ENCODE data around the gene SLC2A10.
A peak's percentile ranks its signal among the peaks of the same experiment; 100 is the strongest.

The SLC2A10 gene

DNA sequence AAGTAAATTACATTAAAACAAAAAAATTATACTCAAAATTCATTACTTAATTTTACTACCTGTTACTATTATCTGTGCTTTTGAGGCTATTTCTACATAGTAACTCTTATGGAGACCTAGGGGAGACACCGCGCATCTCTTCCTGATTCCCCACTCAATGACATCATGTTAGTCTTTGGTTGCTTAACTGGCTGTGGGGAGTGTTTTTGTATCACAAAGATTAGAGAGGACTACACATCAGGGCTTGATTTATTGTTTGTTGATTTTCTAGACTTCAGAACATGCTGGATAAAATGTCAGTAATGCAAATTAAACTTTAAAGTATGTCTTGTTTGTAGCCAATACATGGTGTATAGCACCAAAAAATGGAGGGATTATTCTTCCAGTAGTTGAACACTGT lies 26.0 kb downstream of the SLC2A10 start:
- DNase-seq (ENCODE audit: low spot score) = no peak

- DNase-seq (ENCODE audit: low spot score) = no peak
Observed at GRCh38 chr20:46739431-46740213, 30.2 kb downstream of the SLC2A10 start.

DNA sequence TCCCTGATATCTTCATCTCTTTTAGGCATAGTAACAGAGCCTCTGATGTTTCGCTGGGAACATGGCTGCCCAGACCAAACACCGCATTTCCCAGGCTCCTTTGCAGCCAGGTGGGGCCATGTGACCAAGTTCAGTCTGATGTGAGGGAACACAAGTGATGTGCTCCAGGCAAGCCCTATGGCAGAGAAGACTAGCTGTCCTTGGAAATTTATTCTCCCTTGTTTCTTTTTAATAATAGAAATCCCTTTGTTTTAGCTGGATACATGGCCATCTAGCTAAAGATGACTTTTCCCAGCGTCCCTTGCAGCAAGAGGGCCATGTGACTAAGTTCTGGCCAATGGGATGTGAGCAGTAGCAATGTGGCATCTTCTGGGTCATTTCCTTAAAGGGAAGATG lies 30.8 kb downstream of the SLC2A10 start:
- no peak for DNase-seq (ENCODE audit: low spot score)

DNA sequence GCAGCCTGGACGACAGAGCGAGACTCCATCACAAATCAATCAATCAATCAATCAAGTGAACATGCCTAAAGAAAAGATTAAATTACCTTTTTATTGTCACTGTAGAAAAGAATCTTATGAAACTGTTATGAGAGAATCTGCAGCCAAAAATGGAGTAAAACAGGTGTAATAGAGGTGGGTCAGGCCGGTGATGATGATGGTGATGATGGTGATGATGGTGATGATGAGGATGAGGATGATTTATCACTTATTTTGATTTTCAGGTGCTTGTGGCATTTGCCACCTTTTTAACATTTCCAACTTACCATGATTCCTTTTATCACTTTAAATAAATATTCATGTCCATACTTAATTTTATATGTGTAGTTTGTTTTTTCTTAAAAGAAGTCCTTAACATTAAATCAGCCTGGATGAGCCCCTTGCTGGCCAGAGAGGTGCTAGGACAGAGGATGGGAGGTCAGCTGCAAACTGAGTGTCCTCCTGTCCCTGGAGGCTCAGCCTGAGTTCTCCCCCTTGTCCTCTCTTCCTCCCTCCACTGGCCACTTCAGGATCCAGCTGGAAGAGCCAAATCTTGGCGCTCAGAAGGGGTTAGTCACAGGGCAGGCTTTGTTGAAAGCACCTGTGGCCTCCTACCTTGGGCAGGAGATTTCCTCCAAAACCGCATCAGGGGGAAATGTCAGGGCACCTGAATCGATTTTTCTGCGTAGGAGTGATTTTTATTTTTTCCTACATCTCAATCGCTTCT lies 32.6 kb downstream of the SLC2A10 start:
- no peak for DNase-seq (ENCODE audit: low spot score)

GRCh38 chr20:46742669-46743045 lies 33.2 kb downstream of the SLC2A10 start:
- DNase-seq (ENCODE audit: low spot score) = no peak

DNA sequence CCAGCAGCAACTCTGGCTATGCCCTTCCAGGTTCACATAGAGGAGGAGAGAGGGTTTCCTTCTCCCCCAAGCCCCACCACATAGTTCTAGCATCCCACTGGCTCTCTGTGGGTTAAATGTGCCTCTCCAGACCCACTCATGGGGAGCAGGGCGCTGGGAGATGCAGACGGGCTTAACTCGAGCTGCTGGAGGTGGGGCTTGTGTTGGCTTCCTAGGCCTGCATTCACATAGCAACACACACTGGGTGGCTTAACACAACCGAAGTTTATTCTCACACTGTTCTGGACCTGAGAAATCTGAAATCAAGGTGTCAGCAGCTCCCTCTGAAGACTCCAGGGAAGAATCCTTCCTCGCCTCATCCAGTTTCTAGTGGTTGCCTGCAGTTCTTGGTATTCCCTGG lies 33.6 kb downstream of the SLC2A10 start:
- DNase-seq (ENCODE audit: low spot score) = no peak

- no peak for DNase-seq (ENCODE audit: low spot score)
Observed at GRCh38 chr20:46746956-46747526, 37.6 kb downstream of the SLC2A10 start.

DNA sequence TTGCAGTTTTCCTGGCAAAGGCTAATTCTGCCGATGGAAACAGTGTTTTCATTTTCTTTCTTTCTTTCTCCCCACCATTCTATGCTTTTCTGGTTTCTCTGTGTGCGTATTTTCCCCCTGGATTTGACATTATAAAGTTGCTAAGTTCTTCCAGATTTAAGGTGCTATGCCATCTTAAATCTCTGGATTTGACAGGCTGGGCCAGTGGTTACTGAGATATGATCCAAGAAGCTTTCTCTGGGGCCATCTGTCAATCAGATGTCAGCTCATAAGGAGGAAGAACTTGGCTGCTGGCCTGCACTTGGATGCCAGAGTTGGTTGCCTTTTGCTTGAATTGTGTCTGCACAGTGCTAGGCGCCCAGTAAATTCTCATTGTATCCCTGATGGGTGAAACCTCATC lies 39.7 kb downstream of the SLC2A10 start:
- no peak for DNase-seq (ENCODE audit: low spot score)

DNA sequence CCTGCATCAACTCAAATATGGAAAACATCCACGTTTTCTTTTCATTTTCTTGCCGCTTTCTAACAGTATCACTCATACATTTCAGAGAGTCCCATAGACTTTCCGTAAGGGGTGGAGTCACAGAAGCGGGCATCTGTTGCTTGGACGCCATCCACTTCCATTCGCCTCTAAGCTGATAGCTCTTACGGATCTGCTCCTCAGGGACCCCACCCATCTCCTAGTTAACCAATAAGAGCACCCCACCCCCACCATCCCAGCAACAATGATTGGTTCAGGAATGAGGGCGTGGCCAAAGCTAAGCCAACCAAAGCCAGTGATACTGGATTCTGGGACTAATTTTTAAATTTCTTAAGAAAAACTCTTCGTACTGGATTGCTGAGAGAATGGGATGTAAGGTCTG lies 42.4 kb downstream of the SLC2A10 start:
- no peak for DNase-seq (ENCODE audit: low spot score)

DNA sequence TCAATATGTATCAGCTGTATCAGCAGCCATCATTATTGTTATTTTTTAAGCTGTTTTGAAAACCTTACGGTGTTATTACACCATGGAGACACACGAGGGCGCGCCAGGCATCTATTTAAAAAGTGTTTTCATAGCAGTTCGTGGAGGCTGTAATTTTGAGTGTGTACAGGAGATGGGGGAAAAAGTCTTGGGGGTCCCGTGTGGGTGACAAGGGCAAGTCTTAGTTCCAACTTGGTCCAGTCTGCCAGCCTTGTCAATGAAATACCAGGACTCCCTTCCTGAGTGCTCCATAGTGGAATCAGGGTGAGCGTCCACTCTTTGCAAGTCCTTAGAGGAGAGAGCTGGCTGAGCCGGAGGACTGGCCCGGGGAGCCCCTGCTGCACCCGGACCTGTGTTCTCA lies 43.3 kb downstream of the SLC2A10 start:
- DNase-seq (ENCODE audit: low spot score) = peak; percentile 27

GRCh38 chr20:46755483-46756413 lies 46.3 kb downstream of the SLC2A10 start:
- DNase-seq (ENCODE audit: low spot score) = no peak

- no peak for DNase-seq (ENCODE audit: low spot score)
Observed at GRCh38 chr20:46756419-46756818, 47.0 kb downstream of the SLC2A10 start.

GRCh38 chr20:46757135-46757534 lies 47.7 kb downstream of the SLC2A10 start:
- no peak for DNase-seq (ENCODE audit: low spot score)

GRCh38 chr20:46757754-46758678 lies 48.6 kb downstream of the SLC2A10 start:
- peak; percentile 60 for DNase-seq (ENCODE audit: low spot score)

- DNase-seq (ENCODE audit: low spot score) = no peak
Observed at GRCh38 chr20:46758929-46759669, 49.6 kb downstream of the SLC2A10 start.

GRCh38 chr20:46761566-46761965 lies 52.1 kb downstream of the SLC2A10 start:
- DNase-seq (ENCODE audit: low spot score) = no peak

DNA sequence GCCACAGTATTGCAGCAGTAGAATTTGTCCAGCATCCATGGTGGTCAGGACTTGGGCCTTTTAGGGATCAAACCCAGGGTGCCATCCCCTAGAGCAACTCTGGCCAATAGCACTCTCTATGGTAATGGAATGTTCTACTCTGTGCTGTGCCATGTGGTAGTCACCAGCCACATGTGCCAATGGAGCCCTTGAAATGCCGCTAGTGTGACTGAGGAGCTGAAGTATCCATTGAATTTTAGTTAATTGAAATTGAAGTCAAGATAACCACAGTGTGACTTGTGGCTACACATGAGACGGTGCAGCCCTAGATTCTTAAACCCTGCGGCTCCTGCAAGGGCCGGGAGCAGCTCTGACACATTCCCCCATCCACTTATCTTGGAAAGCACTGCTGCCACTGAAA lies 54.6 kb downstream of the SLC2A10 start:
- no peak for DNase-seq (ENCODE audit: low spot score)

- DNase-seq (ENCODE audit: low spot score) = no peak
Observed at GRCh38 chr20:46765506-46766120, 56.2 kb downstream of the SLC2A10 start.

- peak; percentile 49 for DNase-seq (ENCODE audit: low spot score)
Observed at GRCh38 chr20:46767127-46767761, 57.8 kb downstream of the SLC2A10 start.
